ENCODE data around the gene FOXA2. TPM values are rescaled to one million over a fixed set of nuclear protein-coding genes. Genes with fewer than 3 reads are reported as not detected.

FOXA2 gene
- total RNA-seq, 1 donor from 2014 or later, result 6.8 TPM

DNA sequence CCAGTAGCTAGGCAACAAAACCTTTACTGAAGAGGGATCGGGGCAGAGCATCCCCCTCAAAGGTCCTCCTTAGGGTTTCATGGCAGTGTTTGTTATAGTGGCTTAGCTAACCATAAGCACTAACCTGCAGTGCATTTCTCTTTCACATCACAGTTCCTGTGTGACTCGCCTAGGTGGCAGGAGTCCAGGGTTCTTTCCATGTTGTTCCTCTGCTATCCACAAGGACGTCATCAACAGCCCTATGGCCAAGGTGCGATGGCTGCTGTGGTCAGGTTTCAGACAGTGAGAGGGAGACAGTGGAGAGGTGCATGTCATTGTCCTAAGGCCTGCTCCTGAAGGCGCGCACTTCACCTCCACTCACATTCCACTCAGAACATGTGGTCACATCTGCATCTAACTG lies 38.8 kb upstream of the FOXA2 start:
- peak; percentile 78 for DNase-seq (ENCODE audit: low read depth)
- TF ChIP-seq, protein P1, sequence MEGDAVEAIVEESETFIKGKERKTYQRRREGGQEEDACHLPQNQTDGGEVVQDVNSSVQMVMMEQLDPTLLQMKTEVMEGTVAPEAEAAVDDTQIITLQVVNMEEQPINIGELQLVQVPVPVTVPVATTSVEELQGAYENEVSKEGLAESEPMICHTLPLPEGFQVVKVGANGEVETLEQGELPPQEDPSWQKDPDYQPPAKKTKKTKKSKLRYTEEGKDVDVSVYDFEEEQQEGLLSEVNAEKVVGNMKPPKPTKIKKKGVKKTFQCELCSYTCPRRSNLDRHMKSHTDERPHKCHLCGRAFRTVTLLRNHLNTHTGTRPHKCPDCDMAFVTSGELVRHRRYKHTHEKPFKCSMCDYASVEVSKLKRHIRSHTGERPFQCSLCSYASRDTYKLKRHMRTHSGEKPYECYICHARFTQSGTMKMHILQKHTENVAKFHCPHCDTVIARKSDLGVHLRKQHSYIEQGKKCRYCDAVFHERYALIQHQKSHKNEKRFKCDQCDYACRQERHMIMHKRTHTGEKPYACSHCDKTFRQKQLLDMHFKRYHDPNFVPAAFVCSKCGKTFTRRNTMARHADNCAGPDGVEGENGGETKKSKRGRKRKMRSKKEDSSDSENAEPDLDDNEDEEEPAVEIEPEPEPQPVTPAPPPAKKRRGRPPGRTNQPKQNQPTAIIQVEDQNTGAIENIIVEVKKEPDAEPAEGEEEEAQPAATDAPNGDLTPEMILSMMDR (IDR thresholded peaks at IDR 0.05; ENCODE audit: insufficient read depth, low read length, severe bottlenecking), result peak; percentile 33
- Histone ChIP-seq H3K27me3 (ENCODE audit: control insufficient read depth, insufficient read depth, low read length) (no peaks in the 10 kb centered on the region), H3K36me3 (ENCODE audit: control insufficient read depth, insufficient read depth, low read length) (no peaks in the 10 kb centered on the region), H3K4me3 (ENCODE audit: low read depth, low read length) (no peak overlapping the region)
- FAIRE-seq, result peak; percentile 23

DNA sequence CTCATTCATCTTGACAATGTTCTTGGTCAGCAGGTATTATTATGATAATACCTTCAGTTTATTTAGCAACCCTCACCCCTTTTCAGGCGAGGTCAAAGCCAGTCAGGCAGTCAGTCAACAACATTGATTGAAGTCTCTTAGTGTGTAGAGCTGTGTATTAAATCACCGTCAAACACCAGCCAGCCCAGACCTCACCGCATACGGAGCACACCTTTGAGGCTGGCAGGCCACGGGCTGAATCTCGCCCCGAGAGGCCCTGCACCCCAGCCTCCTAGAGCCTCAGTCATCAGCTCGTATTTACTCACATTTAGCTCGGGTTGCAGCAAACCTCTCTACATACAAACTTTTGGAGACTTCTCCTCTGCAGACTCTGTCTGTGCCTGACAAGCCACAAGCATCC lies 36.0 kb upstream of the FOXA2 start:
- no peak for FAIRE-seq
- TF ChIP-seq, protein P1 (IDR thresholded peaks at IDR 0.05; ENCODE audit: insufficient read depth, low read length, severe bottlenecking), result no peak
- H3K36me3 ChIP-seq (ENCODE audit: control insufficient read depth, insufficient read depth, low read length), result no peaks in the 10 kb centered on the region
- H3K27me3 ChIP-seq (ENCODE audit: control insufficient read depth, insufficient read depth, low read length), result no peaks in the 10 kb centered on the region
- no peak for DNase-seq (ENCODE audit: low read depth)
- no peak overlapping the region for H3K4me3 ChIP-seq (ENCODE audit: low read depth, low read length)

DNA sequence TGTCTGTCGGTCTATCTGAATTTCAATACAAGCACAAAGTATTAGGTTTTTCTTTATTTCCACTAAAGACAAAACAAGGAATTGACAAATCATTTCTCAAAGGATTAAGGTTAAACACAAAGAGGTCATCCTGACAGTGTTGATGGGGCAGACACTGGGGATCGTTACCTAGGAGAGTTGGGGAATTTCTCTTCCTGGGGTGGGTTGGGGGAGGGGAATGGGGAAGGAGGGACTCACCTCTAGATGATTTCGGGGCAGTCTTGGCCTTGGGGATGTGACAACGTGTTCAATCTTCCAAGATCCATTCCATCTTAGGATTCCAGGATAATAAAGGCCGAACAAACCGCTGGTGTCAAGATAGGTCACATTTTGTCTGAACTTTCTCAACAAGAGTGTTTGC lies 35.4 kb upstream of the FOXA2 start:
- Histone ChIP-seq H3K36me3 (ENCODE audit: control insufficient read depth, insufficient read depth, low read length) (no peaks in the 10 kb centered on the region), H3K4me3 (ENCODE audit: low read depth, low read length) (no peak overlapping the region), H3K27me3 (ENCODE audit: control insufficient read depth, insufficient read depth, low read length) (no peaks in the 10 kb centered on the region)
- DNase-seq (ENCODE audit: low read depth) (no peak), FAIRE-seq (no peak)
- TF ChIP-seq, protein P1 (IDR thresholded peaks at IDR 0.05; ENCODE audit: insufficient read depth, low read length, severe bottlenecking), result no peak

DNA sequence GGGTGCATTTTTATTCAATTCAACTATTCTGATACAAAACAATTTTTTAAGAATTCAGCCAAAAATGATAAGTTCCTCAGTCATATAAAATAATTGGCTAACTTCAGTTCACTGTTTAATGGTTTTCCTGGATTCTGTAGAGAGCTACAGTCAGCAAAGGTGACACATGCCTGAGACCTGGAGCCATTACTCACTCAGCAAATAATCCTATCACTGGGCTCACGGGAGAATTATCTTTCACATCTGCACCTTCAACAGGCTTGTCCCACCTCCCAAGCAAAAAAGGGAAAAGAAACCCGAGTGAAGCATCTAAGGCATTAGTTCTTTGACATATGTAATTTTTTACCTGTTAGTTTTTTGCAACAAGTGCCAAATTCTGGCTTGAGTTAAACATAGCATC lies 34.9 kb upstream of the FOXA2 start:
- Histone ChIP-seq H3K36me3 (ENCODE audit: control insufficient read depth, insufficient read depth, low read length) (no peaks in the 10 kb centered on the region), H3K4me3 (ENCODE audit: low read depth, low read length) (no peak overlapping the region), H3K27me3 (ENCODE audit: control insufficient read depth, insufficient read depth, low read length) (no peaks in the 10 kb centered on the region)
- TF ChIP-seq, protein P1 (IDR thresholded peaks at IDR 0.05; ENCODE audit: insufficient read depth, low read length, severe bottlenecking), result no peak
- DNase-seq (ENCODE audit: low read depth) (peak; percentile 78), FAIRE-seq (no peak)

DNA sequence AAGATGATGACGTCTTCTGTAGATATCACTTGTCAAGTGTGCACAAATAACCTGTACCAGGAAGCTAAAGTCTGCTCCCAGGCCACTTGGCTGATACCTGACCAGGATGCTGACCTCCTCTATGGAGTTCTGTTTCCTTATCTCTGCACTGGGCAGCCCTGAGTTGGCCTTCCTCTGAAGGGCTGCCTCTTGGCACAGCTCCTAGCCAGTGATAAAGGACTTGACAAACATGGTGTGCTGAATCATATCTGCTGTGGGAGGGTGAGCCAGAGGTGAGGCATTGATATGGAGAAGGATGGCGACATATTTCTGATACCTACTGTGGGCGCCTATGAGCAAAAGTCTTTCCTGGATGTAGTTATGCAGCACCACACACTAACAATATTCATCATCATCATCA lies 32.8 kb upstream of the FOXA2 start:
- Histone ChIP-seq H3K27me3 (ENCODE audit: control insufficient read depth, insufficient read depth, low read length) (no peaks in the 10 kb centered on the region), H3K36me3 (ENCODE audit: control insufficient read depth, insufficient read depth, low read length) (no peaks in the 10 kb centered on the region), H3K4me3 (ENCODE audit: low read depth, low read length) (no peak overlapping the region)
- TF ChIP-seq, protein P1 (IDR thresholded peaks at IDR 0.05; ENCODE audit: insufficient read depth, low read length, severe bottlenecking), result no peak
- DNase-seq (ENCODE audit: low read depth) (peak; percentile 96), FAIRE-seq (no peak)

DNA sequence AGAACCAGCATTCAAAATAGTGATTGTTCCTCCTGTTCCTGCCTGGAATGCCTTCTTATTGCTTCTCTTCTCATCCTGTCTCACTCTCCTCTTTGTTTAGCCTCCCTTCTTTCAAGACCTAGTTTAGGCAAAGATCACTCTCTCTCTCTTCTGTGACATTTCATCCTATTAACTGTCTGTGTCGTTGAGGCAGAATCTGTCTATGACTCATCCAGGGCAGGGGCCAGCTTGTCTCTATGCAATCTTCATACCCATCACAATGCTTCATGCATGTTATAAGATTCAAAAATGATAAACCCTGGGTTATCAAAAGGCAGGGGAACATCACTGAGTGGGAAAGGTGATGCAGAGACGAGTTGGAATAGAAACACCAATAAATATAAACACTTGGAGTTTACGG lies 32.2 kb upstream of the FOXA2 start:
- no peak for FAIRE-seq

More for the DNA sequence above, 32.2 kb upstream of the FOXA2 start:
- Histone ChIP-seq H3K4me3 (ENCODE audit: low read depth, low read length) (no peak overlapping the region), H3K36me3 (ENCODE audit: control insufficient read depth, insufficient read depth, low read length) (no peaks in the 10 kb centered on the region), H3K27me3 (ENCODE audit: control insufficient read depth, insufficient read depth, low read length) (no peaks in the 10 kb centered on the region)
- DNase-seq (ENCODE audit: low read depth), result peak; percentile 50
- TF ChIP-seq, protein P1 (IDR thresholded peaks at IDR 0.05; ENCODE audit: insufficient read depth, low read length, severe bottlenecking), result no peak

Data from bronchial epithelial cell (primary cell).